PC-9 (cell line): ENCODE measurements around the gene BRD3OS. TPM values are rescaled to one million over a fixed set of nuclear protein-coding genes. Genes with fewer than 3 reads are reported as not detected.

Experiments used
- BruUV-seq: library from RNA; stranded (reverse); fragments of 400-500 nt; replicated peaks from 2 replicates; lab custom pipeline; 2021; lab: Mats Ljungman, UMichigan
- CTCF ChIA-PET: fragments of 300-600 bp; sonication (Branson Sonifier 250); formaldehyde crosslinking; loops from one replicate; lab custom pipeline; 2022; ENCODE audit warnings: antibody characterized with exemption; lab: Charles Lee
- POLR2A ChIA-PET: fragments of 300-600 bp; sonication (Branson Sonifier 250); formaldehyde crosslinking; loops from one replicate; lab custom pipeline; 2022; ENCODE audit warnings: antibody characterized with exemption; ENCODE audit not compliant: unreplicated experiment; lab: Charles Lee
- DNase-seq, 2 experiments: peaks; one replicate each; pipeline versions ENCODE4 v3.0.0 to v3.0.0-alpha.2; 2015 to 2022; ENCODE audit warnings: mixed read lengths in 1 of 2
- H2AFZ ChIP-seq: fragments of 200-600 bp; sonication (generic); 2 replicates; pipeline ENCODE4 v1.8.1; 2017; ENCODE audit warnings: antibody characterized with exemption
- H3F3A ChIP-seq: fragments of 200-600 bp; sonication (generic); 2 replicates; pipeline ENCODE4 v1.8.1; 2017; ENCODE audit warnings: antibody characterized with exemption, mild to moderate bottlenecking, low read depth; ENCODE audit not compliant: insufficient read depth
- H3K27ac ChIP-seq: fragments of 200-600 bp; sonication (generic); 2 replicates; pipeline ENCODE4 v1.6.1; 2016; ENCODE audit warnings: mixed run types
- H3K27me3 ChIP-seq: fragments of 200-600 bp; sonication (generic); 2 replicates; pipeline ENCODE4 v1.6.1; 2016; ENCODE audit warnings: low read depth, mixed run types; ENCODE audit not compliant: insufficient read depth
- H3K36me3 ChIP-seq: fragments of 200-600 bp; sonication (generic); 2 replicates; pipeline ENCODE4 v1.6.1; 2016; ENCODE audit warnings: low read depth, mixed run types
- H3K4me1 ChIP-seq: fragments of 200-600 bp; sonication (generic); replicated peaks from 2 replicates; pipeline ENCODE4 v1.6.1; 2016; ENCODE audit warnings: mixed run types; ENCODE audit not compliant: insufficient read depth
- H3K4me2 ChIP-seq: fragments of 200-600 bp; sonication (generic); 2 replicates; pipeline ENCODE4 v1.6.1; 2017; ENCODE audit warnings: mixed run types
- H3K4me3 ChIP-seq: fragments of 200-600 bp; sonication (generic); 2 replicates; pipeline ENCODE4 v1.6.1; 2016; ENCODE audit warnings: mixed run types
- H3K79me2 ChIP-seq: fragments of 200-600 bp; sonication (generic); 2 replicates; pipeline ENCODE4 v1.6.1; 2017; ENCODE audit warnings: low read depth, mixed run types
- H3K9me2 ChIP-seq: fragments of 200-600 bp; sonication (generic); 2 replicates; pipeline ENCODE4 v1.8.1; 2017; ENCODE audit warnings: mild to moderate bottlenecking; ENCODE audit not compliant: insufficient read depth
- H3K9me3 ChIP-seq: fragments of 200-600 bp; sonication (generic); 2 replicates; pipeline ENCODE4 v1.8.1; 2016; ENCODE audit warnings: low read depth; ENCODE audit not compliant: insufficient read depth
- H4K20me1 ChIP-seq: fragments of 200-600 bp; sonication (generic); 2 replicates; pipeline ENCODE4 v1.8.1; 2017; ENCODE audit not compliant: insufficient read depth
- CTCF ChIP-seq: fragments of 200-600 bp; sonication (generic); conservative IDR thresholded peaks from 2 replicates; pipeline ENCODE4 v1.6.1; 2017; ENCODE audit warnings: mixed run types, antibody characterized with exemption, mild to moderate bottlenecking, moderate library complexity
- EZH2 ChIP-seq: fragments of 200-600 bp; sonication (generic); IDR thresholded peaks from 2 replicates; pipeline ENCODE4 v1.8.0; 2017; ENCODE audit warnings: antibody characterized with exemption, low read depth
- intact Hi-C: fragments of 100-400 bp; cut with micrococcal nuclease; formaldehyde crosslinking; loops from one replicate; pipeline ENCODE4 v1.10.0; 2022; ENCODE audit not compliant: unreplicated experiment
- total RNA-seq: library from RNA; stranded (reverse); gene quantifications from 2 replicates; pipeline ENCODE4 v1.2.3, GENCODE V29; 2021

BRD3OS gene
- total RNA-seq, 1 experiment from 2014 or later: 26.2 TPM

GRCh38 chr9:133989625-133990365 is 35.5 kb upstream of the BRD3OS start:
- no peak overlapping the region for H3K27ac ChIP-seq
- no peak for TF ChIP-seq EZH2
- TF ChIP-seq CTCF: no peak
- peaks cover 17% of the 10 kb centered on the region for H3K4me1 ChIP-seq
- DNase-seq: no peak
- POLR2A ChIA-PET: interaction anchor here (0.7 kb wide), 1 partner anchor 196 kb away, joined by 3 read pairs; no protein-coding TSS in a partner anchor
- H3K36me3 ChIP-seq: no peaks in the 10 kb centered on the region
- H3F3A ChIP-seq: peaks cover 5% of the 10 kb centered on the region; the same call in 1 of the 2 replicates
- no peaks in the 10 kb centered on the region for H3K9me2 ChIP-seq
- H2AFZ ChIP-seq: no peak overlapping the region
- peak overlapping the region; percentile 79 for H3K4me2 ChIP-seq
- CTCF ChIA-PET: no interaction called here
- peaks cover 51% of the 10 kb centered on the region for H3K79me2 ChIP-seq
- intact Hi-C loops: no loop called here
- H3K4me3 ChIP-seq: no peak overlapping the region; the same call in 1 of the 2 replicates
- BruUV-seq: no TSS peak
- H4K20me1 ChIP-seq: peaks cover 53% of the 10 kb centered on the region
- no peaks in the 10 kb centered on the region for H3K9me3 ChIP-seq
- no peaks in the 10 kb centered on the region for H3K27me3 ChIP-seq

- Histone ChIP-seq H3K9me2 (no peaks in the 10 kb centered on the region), H3K4me1 (peaks cover 17% of the 10 kb centered on the region), H3K4me3 (peak overlapping the region; percentile 65), H3K36me3 (no peaks in the 10 kb centered on the region), H4K20me1 (peaks cover 47% of the 10 kb centered on the region), H3K79me2 (peaks cover 50% of the 10 kb centered on the region), H3K27me3 (no peaks in the 10 kb centered on the region), H3K4me2 (peak overlapping the region; percentile 79), H3F3A (peaks cover 5% of the 10 kb centered on the region; the same call in 1 of the 2 replicates), H3K9me3 (no peaks in the 10 kb centered on the region), H3K27ac (peak overlapping the region; percentile 61), H2AFZ (peak overlapping the region; percentile 74)
- CTCF ChIA-PET: interaction anchor here (0.6 kb wide), 1 partner anchor 34 kb away, joined by 8 read pairs; no protein-coding TSS in a partner anchor
- POLR2A ChIA-PET: interaction anchor here (0.6 to 0.7 kb wide), 3 partner anchors 23 to 208 kb away, joined by 3 read pairs; no protein-coding TSS in a partner anchor
- intact Hi-C loops: no loop called here
- no TSS peak for BruUV-seq
- DNase-seq: peak; percentile 67 to 71
- TF ChIP-seq CTCF (no peak), EZH2 (no peak)
Observed at GRCh38 chr9:133990366-133991213, 34.7 kb upstream of the BRD3OS start.

- Histone ChIP-seq H3K9me2 (no peaks in the 10 kb centered on the region), H2AFZ (peak overlapping the region; percentile 74), H3K79me2 (peaks cover 42% of the 10 kb centered on the region), H4K20me1 (peaks cover 39% of the 10 kb centered on the region), H3K36me3 (no peaks in the 10 kb centered on the region), H3F3A (peaks cover 5% of the 10 kb centered on the region; the same call in 1 of the 2 replicates), H3K27ac (peak overlapping the region; percentile 61), H3K4me1 (peaks cover 17% of the 10 kb centered on the region), H3K4me3 (peak overlapping the region; percentile 65), H3K27me3 (no peaks in the 10 kb centered on the region), H3K4me2 (peak overlapping the region; percentile 79), H3K9me3 (no peaks in the 10 kb centered on the region)
- POLR2A ChIA-PET: interaction anchor here (0.6 to 0.7 kb wide), 3 partner anchors 23 to 209 kb away, joined by 3 read pairs; no protein-coding TSS in a partner anchor
- CTCF ChIA-PET: interaction anchor here (0.6 kb wide), 1 partner anchor 33 kb away, joined by 8 read pairs; no protein-coding TSS in a partner anchor
- TF ChIP-seq CTCF (no peak), EZH2 (no peak)
- TSS peak; percentile 20 for BruUV-seq
- intact Hi-C loops: no loop called here
- peak; percentile 36 to 37 for DNase-seq
Observed at GRCh38 chr9:133991214-133991921, 33.9 kb upstream of the BRD3OS start.
